ENCODE measurements around the gene EPS8L1.
"Not testable (repeated sequence)": the region's sequence is repeated elsewhere in the genome, so short reads cannot be mapped to it uniquely, and the experiment has no call there.

The EPS8L1 gene

GRCh38 chr19:55075371-55075998, at the start of gene EPS8L1:
Gene EPS8L1 (plus strand): TSS chr19:55075869. CDS start chr19:55076445, 576 bp downstream.
- DNase-seq (ENCODE audit: low read depth in 2 of 2) = no peak

GRCh38 chr19:55027140-55027471, 48.6 kb upstream of the EPS8L1 start:
- DNase-seq (ENCODE audit: low read depth in 2 of 2) = not testable (repeated sequence)

- no peak for DNase-seq (ENCODE audit: low read depth in 2 of 2)
These were observed 48.0 kb upstream of the EPS8L1 start for GRCh38 chr19:55027472-55028337.

- no peak for DNase-seq (ENCODE audit: low read depth in 2 of 2)
These were observed 46.9 kb upstream of the EPS8L1 start for GRCh38 chr19:55028757-55029156.

GRCh38 chr19:55031178-55031577, 44.5 kb upstream of the EPS8L1 start:
- no peak for DNase-seq (ENCODE audit: low read depth in 2 of 2)

GRCh38 chr19:55032170-55032800, 43.4 kb upstream of the EPS8L1 start:
- DNase-seq (ENCODE audit: low read depth in 2 of 2) = no peak

- DNase-seq (ENCODE audit: low read depth in 2 of 2) = not testable (repeated sequence)
These were observed 42.6 kb upstream of the EPS8L1 start for GRCh38 chr19:55032976-55033643.

GRCh38 chr19:55034751-55035150, 40.9 kb upstream of the EPS8L1 start:
- no peak for DNase-seq (ENCODE audit: low read depth in 2 of 2)

GRCh38 chr19:55036058-55036457, 39.6 kb upstream of the EPS8L1 start:
- no peak for DNase-seq (ENCODE audit: low read depth in 2 of 2)

- DNase-seq (ENCODE audit: low read depth in 2 of 2) = not testable (repeated sequence)
These were observed 38.1 kb upstream of the EPS8L1 start for GRCh38 chr19:55037603-55038002.

GRCh38 chr19:55040654-55041053, 35.0 kb upstream of the EPS8L1 start:
- DNase-seq (ENCODE audit: low read depth in 2 of 2) = not testable (repeated sequence)

- DNase-seq (ENCODE audit: low read depth in 2 of 2) = no peak
These were observed 34.4 kb upstream of the EPS8L1 start for GRCh38 chr19:55041244-55041626.

GRCh38 chr19:55041627-55042343, 33.9 kb upstream of the EPS8L1 start:
- DNase-seq (ENCODE audit: low read depth in 2 of 2) = peak in 1 of 2 donors; percentile 10

- no peak for DNase-seq (ENCODE audit: low read depth in 2 of 2)
These were observed 33.4 kb upstream of the EPS8L1 start for GRCh38 chr19:55042344-55042678.

- DNase-seq (ENCODE audit: low read depth in 2 of 2) = no peak
These were observed 33.0 kb upstream of the EPS8L1 start for GRCh38 chr19:55042688-55043087.

GRCh38 chr19:55044286-55044685, 31.4 kb upstream of the EPS8L1 start:
- no peak for DNase-seq (ENCODE audit: low read depth in 2 of 2)

GRCh38 chr19:55044771-55045716, 30.6 kb upstream of the EPS8L1 start:
- DNase-seq (ENCODE audit: low read depth in 2 of 2) = no peak

GRCh38 chr19:55046975-55047622, 28.6 kb upstream of the EPS8L1 start:
- no peak for DNase-seq (ENCODE audit: low read depth in 2 of 2)

GRCh38 chr19:55047951-55048350, 27.7 kb upstream of the EPS8L1 start:
- DNase-seq (ENCODE audit: low read depth in 2 of 2) = no peak

- DNase-seq (ENCODE audit: low read depth in 2 of 2) = no peak
These were observed 27.2 kb upstream of the EPS8L1 start for GRCh38 chr19:55048446-55048845.

Measured in activated CD8-positive, alpha-beta memory T cell treated with anti-CD3 and anti-CD28 coated beads for 4 hours (primary cell).